ENCODE results near the gene FBRS. TPM values are rescaled to one million over a fixed set of nuclear protein-coding genes. Genes with fewer than 3 reads are reported as not detected.
A peak's percentile ranks its signal among the peaks of the same experiment; 100 is the strongest.

Gene FBRS
- total and polyA plus RNA-seq, 2 of the 13 experiments (the other 11 are each of a cell fraction or from before 2014, with no cell fraction given): 13.7 to 16.2 TPM

DNA sequence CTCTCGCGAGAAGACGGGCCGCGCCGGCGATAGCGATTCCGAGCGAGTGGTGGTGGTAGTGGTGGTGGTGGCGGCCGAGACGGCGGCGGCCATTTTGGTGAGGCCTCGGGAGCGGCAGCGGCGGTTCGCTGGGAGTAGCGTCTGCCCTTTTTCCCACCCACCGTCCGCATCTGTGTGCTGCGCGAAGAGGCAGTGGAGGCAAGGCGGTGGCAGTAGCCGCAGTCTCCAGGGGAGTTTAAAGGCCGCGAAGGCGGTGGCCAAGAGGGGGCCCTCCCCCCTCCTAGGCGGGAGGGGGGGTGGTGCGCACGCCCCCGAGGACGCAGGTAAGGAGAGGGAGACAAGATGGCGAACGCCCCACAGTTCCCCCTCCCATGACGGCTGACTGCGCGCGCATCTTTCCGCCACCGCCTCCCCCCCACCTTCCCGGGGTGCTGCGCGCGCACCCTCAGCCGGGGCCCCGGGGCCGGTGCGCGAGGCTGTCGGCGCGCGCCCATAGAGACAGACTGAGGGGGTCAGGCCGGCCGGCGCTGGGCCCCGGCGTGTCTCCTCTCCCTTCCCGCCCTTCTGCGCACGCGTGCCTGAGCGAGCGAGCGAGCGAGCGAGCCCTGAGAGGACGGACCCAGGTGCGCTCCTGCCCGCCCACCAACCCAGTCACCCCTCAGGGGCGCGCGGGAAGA, 40.0 kb downstream of the FBRS start (continued):
- TF ChIP-seq MEIS2 (CRISPR knock-in tag; IDR thresholded peaks at IDR 0.05): peak; percentile 83
- TF ChIP-seq, protein P1, sequence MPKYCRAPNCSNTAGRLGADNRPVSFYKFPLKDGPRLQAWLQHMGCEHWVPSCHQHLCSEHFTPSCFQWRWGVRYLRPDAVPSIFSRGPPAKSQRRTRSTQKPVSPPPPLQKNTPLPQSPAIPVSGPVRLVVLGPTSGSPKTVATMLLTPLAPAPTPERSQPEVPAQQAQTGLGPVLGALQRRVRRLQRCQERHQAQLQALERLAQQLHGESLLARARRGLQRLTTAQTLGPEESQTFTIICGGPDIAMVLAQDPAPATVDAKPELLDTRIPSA (CRISPR knock-in tag; IDR thresholded peaks at IDR 0.05; ENCODE audit: borderline replicate concordance): no peak
- peak; percentile 77; the same call in 1 of the 2 replicates for TF ChIP-seq HOXA5 (CRISPR knock-in tag; IDR thresholded peaks at IDR 0.05)
- TF ChIP-seq HNRNPH1 (optimal IDR thresholded peaks at IDR 0.05; ENCODE audit: low read depth, low read length): peak; percentile 53
- TF ChIP-seq, protein P2, sequence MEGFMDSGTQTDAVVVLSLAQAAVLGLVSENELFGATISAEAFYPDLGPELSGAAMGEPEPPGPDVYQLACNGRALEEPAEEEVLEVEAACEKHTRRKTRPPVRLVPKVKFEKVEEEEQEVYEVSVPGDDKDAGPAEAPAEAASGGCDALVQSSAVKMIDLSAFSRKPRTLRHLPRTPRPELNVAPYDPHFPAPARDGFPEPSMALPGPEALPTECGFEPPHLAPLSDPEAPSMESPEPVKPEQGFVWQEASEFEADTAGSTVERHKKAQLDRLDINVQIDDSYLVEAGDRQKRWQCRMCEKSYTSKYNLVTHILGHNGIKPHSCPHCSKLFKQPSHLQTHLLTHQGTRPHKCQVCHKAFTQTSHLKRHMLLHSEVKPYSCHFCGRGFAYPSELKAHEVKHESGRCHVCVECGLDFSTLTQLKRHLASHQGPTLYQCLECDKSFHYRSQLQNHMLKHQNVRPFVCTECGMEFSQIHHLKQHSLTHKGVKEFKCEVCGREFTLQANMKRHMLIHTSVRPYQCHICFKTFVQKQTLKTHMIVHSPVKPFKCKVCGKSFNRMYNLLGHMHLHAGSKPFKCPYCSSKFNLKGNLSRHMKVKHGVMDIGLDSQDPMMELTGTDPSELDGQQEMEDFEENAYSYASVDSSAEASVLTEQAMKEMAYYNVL (CRISPR knock-in tag; IDR thresholded peaks at IDR 0.05; ENCODE audit: borderline replicate concordance): peak; percentile 66; the same call in 1 of the 2 replicates
- TF ChIP-seq, protein P3, sequence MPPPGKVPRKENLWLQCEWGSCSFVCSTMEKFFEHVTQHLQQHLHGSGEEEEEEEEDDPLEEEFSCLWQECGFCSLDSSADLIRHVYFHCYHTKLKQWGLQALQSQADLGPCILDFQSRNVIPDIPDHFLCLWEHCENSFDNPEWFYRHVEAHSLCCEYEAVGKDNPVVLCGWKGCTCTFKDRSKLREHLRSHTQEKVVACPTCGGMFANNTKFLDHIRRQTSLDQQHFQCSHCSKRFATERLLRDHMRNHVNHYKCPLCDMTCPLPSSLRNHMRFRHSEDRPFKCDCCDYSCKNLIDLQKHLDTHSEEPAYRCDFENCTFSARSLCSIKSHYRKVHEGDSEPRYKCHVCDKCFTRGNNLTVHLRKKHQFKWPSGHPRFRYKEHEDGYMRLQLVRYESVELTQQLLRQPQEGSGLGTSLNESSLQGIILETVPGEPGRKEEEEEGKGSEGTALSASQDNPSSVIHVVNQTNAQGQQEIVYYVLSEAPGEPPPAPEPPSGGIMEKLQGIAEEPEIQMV (CRISPR knock-in tag; IDR thresholded peaks at IDR 0.05; ENCODE audit: low read depth): peak; percentile 66
- peak; percentile 94 for TF ChIP-seq ZSCAN21 (CRISPR knock-in tag; IDR thresholded peaks at IDR 0.05; ENCODE audit: borderline replicate concordance)
- TF ChIP-seq, protein P4, sequence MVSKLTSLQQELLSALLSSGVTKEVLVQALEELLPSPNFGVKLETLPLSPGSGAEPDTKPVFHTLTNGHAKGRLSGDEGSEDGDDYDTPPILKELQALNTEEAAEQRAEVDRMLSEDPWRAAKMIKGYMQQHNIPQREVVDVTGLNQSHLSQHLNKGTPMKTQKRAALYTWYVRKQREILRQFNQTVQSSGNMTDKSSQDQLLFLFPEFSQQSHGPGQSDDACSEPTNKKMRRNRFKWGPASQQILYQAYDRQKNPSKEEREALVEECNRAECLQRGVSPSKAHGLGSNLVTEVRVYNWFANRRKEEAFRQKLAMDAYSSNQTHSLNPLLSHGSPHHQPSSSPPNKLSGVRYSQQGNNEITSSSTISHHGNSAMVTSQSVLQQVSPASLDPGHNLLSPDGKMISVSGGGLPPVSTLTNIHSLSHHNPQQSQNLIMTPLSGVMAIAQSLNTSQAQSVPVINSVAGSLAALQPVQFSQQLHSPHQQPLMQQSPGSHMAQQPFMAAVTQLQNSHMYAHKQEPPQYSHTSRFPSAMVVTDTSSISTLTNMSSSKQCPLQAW (CRISPR knock-in tag; IDR thresholded peaks at IDR 0.05): peak; percentile 93
- TF ChIP-seq ZNF816 (CRISPR knock-in tag; IDR thresholded peaks at IDR 0.05; ENCODE audit: borderline replicate concordance): 0 out of 2 replicates have a peak, but pooled peaks have one; percentile 12
- TF ChIP-seq, protein P5, sequence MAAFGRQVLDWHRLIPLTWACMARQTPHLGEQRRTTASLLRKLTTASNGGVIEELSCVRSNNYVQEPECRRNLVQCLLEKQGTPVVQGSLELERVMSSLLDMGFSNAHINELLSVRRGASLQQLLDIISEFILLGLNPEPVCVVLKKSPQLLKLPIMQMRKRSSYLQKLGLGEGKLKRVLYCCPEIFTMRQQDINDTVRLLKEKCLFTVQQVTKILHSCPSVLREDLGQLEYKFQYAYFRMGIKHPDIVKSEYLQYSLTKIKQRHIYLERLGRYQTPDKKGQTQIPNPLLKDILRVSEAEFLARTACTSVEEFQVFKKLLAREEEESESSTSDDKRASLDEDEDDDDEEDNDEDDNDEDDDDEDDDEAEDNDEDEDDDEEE (CRISPR knock-in tag; IDR thresholded peaks at IDR 0.05): peak; percentile 99
- peak; percentile 89 for TF ChIP-seq ZNF749 (CRISPR knock-in tag; IDR thresholded peaks at IDR 0.05; ENCODE audit: borderline replicate concordance)
- no peak for TF ChIP-seq ZNF207 (IDR thresholded peaks at IDR 0.05; ENCODE audit: borderline replicate concordance)
- TF ChIP-seq, protein P6, sequence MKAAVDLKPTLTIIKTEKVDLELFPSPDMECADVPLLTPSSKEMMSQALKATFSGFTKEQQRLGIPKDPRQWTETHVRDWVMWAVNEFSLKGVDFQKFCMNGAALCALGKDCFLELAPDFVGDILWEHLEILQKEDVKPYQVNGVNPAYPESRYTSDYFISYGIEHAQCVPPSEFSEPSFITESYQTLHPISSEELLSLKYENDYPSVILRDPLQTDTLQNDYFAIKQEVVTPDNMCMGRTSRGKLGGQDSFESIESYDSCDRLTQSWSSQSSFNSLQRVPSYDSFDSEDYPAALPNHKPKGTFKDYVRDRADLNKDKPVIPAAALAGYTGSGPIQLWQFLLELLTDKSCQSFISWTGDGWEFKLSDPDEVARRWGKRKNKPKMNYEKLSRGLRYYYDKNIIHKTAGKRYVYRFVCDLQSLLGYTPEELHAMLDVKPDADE (CRISPR knock-in tag; IDR thresholded peaks at IDR 0.05): no peak; the same call in 1 of the 2 replicates
- TF ChIP-seq, protein P7, sequence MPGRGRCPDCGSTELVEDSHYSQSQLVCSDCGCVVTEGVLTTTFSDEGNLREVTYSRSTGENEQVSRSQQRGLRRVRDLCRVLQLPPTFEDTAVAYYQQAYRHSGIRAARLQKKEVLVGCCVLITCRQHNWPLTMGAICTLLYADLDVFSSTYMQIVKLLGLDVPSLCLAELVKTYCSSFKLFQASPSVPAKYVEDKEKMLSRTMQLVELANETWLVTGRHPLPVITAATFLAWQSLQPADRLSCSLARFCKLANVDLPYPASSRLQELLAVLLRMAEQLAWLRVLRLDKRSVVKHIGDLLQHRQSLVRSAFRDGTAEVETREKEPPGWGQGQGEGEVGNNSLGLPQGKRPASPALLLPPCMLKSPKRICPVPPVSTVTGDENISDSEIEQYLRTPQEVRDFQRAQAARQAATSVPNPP (CRISPR knock-in tag; IDR thresholded peaks at IDR 0.05): peak; percentile 74; the same call in 1 of the 2 replicates
- no peak for TF ChIP-seq MAFK (conservative IDR thresholded peaks at IDR 0.05 in 1 of 2, IDR thresholded peaks at IDR 0.05 in 1 of 2; ENCODE audit: low read length in 2 of 2)
- TF ChIP-seq STAT5B (CRISPR knock-in tag; IDR thresholded peaks at IDR 0.05): no peak
- TF ChIP-seq CEBPB (IDR thresholded peaks at IDR 0.05; ENCODE audit: borderline replicate concordance, low read depth, low read length): no peak
- peak; percentile 91 for TF ChIP-seq KDM4B (CRISPR knock-in tag; IDR thresholded peaks at IDR 0.05)
- peak; percentile 93 for TF ChIP-seq AHR (CRISPR knock-in tag; IDR thresholded peaks at IDR 0.05)
